SK-N-SH (cell line): Measurements from ENCODE around the gene ZNF484.

ENCODE experiments used
- ELF1 ChIP-seq: IDR thresholded peaks from 2 replicates; pipeline ENCODE4 v1.4.0; 2012
- GATA2 ChIP-seq: sonication (generic); formaldehyde crosslinking; IDR thresholded peaks from 2 replicates; pipeline ENCODE4 v1.5.0; 2020; ENCODE audit warnings: mild to moderate bottlenecking, missing genetic modification reagents
- MXI1 ChIP-seq: IDR thresholded peaks from 2 replicates; pipeline ENCODE4 v1.6.1; 2012; ENCODE audit warnings: mild to moderate bottlenecking, low read depth, low read length, improper control_type of control experiment
- RCOR1 ChIP-seq: fragments of 150-350 bp; IDR thresholded peaks from 2 replicates; pipeline ENCODE4 v1.6.1; 2017; ENCODE audit warnings: antibody characterized with exemption, low read length
- RFX5 ChIP-seq: IDR thresholded peaks from 2 replicates; pipeline ENCODE4 v1.6.1; 2012; ENCODE audit warnings: mild to moderate bottlenecking, improper control_type of control experiment, low read length
- SIN3A ChIP-seq: IDR thresholded peaks from 2 replicates; pipeline ENCODE4 v1.6.1; 2012; ENCODE audit warnings: low read depth, mild to moderate bottlenecking, low read length, moderate library complexity, borderline replicate concordance
- USF1 ChIP-seq: IDR thresholded peaks from 2 replicates; pipeline ENCODE4 v1.4.0; 2012; ENCODE audit warnings: low read depth, borderline replicate concordance
- YY1 ChIP-seq: IDR thresholded peaks from 2 replicates; pipeline ENCODE4 v1.4.0; 2012; ENCODE audit warnings: low read depth, mild to moderate bottlenecking
- TF ChIP-seq, protein P1 (sequence below): fragments of 200-600 bp; sonication (generic); IDR thresholded peaks from 2 replicates; pipeline ENCODE4 v1.6.1; 2017; ENCODE audit warnings: antibody characterized with exemption, mild to moderate bottlenecking, moderate library complexity
- TF ChIP-seq, protein P2 (sequence below): fragments of 150-350 bp; IDR thresholded peaks from 2 replicates; pipeline ENCODE4 v1.6.1; 2017; ENCODE audit warnings: antibody characterized with exemption, low read length, low read depth, borderline replicate concordance
- TF ChIP-seq, protein P3 (sequence below): fragments of 150-350 bp; IDR thresholded peaks from 2 replicates; pipeline ENCODE4 v1.6.1; 2016; ENCODE audit warnings: mild to moderate bottlenecking, low read depth, low read length

DNA sequence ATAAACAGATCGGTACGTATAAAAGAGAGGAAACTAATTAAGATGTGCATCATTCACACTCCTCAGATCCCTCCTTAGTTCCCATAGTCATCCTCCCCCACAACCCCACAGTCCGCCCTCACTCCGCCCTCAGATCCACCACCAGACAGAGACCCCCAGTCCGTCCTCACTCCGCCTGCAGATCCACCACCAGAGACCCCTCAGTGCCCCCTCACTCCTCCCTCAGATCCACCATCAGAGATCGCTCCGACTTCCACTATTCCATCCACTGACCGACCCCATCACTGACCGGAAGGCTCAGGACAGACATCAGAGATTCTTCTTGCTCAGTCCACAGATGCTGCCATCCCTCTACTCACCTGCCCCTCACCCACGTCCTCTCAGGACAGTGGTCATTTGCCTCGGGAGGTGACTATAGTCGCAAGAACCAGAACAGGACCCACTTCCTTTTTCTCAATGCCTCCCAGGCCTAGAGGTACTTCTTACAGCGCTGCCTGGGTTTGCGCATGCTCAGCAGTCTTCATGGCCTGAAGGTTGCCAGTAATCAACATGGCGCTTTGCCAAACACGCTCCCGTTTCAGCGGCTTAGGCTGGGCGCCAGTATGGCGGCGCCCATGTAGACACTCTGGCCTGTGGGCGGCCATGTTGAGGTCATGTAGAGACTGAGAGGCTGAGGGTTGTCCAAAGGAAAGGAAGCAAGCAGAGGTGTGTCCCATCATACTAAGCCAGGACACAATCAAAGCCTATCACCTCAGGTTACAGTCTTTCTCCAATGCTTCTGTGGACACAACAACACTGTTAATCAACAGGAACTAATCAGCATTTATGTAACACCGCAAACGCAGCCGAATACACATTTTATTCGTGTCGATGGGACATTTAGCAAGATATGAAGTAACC lies at the start of gene ZNF484:
- TF ChIP-seq, protein P1, sequence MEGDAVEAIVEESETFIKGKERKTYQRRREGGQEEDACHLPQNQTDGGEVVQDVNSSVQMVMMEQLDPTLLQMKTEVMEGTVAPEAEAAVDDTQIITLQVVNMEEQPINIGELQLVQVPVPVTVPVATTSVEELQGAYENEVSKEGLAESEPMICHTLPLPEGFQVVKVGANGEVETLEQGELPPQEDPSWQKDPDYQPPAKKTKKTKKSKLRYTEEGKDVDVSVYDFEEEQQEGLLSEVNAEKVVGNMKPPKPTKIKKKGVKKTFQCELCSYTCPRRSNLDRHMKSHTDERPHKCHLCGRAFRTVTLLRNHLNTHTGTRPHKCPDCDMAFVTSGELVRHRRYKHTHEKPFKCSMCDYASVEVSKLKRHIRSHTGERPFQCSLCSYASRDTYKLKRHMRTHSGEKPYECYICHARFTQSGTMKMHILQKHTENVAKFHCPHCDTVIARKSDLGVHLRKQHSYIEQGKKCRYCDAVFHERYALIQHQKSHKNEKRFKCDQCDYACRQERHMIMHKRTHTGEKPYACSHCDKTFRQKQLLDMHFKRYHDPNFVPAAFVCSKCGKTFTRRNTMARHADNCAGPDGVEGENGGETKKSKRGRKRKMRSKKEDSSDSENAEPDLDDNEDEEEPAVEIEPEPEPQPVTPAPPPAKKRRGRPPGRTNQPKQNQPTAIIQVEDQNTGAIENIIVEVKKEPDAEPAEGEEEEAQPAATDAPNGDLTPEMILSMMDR = no peak
- TF ChIP-seq SIN3A = peak; percentile 57; the same call in 1 of the 2 replicates
- TF ChIP-seq MXI1 = peak; percentile 80
- no peak for TF ChIP-seq RFX5
- peak; percentile 49 for TF ChIP-seq ELF1
- TF ChIP-seq GATA2 (CRISPR knock-in tag) = no peak
- TF ChIP-seq USF1 = no peak
- TF ChIP-seq, protein P2, sequence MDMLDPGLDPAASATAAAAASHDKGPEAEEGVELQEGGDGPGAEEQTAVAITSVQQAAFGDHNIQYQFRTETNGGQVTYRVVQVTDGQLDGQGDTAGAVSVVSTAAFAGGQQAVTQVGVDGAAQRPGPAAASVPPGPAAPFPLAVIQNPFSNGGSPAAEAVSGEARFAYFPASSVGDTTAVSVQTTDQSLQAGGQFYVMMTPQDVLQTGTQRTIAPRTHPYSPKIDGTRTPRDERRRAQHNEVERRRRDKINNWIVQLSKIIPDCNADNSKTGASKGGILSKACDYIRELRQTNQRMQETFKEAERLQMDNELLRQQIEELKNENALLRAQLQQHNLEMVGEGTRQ = no peak
- no peak for TF ChIP-seq RCOR1
- peak; percentile 100 for TF ChIP-seq YY1
- TF ChIP-seq, protein P3, sequence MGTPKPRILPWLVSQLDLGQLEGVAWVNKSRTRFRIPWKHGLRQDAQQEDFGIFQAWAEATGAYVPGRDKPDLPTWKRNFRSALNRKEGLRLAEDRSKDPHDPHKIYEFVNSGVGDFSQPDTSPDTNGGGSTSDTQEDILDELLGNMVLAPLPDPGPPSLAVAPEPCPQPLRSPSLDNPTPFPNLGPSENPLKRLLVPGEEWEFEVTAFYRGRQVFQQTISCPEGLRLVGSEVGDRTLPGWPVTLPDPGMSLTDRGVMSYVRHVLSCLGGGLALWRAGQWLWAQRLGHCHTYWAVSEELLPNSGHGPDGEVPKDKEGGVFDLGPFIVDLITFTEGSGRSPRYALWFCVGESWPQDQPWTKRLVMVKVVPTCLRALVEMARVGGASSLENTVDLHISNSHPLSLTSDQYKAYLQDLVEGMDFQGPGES = no peak
